DMS153 treated with DMSO at 0.1 percent for 48 hours (cell line): Measurements from ENCODE around the gene P3H2.
"Not testable (repeated sequence)": the region's sequence is repeated elsewhere in the genome, so short reads cannot be mapped to it uniquely, and the experiment has no call there.

ENCODE experiments used
- DNase-seq: peaks from one replicate; lab custom pipeline; 2025; ENCODE audit not compliant: unreplicated experiment; lab: John Stamatoyannopoulos, UW

Gene P3H2

DNA sequence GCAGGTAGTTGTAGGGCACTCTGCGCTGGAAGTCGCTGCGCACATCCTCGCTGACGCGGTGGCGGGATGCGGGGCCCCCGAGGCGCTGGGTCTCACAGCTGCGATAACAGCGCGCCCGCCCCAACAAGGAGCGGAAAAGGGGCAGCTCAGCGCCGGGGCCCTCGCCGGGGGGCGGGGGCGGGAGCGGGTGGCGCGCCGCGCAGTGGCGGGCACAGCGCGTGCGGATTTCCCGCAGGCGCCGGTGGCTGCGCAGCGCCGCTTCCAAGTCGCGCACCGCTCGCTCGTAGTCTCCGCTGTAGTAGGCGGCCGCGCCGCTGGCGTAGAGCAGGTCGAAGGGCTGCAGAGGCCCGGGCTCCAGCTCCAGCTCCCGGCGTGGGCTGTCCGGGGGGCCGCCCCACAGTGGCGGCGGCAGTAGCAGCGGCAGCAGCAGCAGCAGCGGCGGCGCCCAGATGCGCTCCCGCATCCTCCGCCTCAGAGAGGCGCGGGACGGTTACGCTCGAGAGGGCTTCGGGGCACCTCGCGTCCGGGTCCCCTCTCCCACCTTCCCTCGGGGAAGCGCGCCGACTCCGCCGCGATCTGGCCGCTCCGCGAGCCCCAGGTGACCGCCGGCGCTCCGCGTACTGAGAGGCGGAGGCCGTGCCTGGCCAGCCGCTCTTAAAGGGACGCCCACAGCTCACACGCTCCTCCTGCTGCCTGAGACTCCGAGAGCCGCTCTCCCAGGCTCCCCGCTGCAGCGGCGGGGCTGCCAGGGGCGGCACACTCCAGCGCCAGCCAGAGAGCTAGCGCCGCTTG lies at the start of gene P3H2:
TSS of gene P3H2 (minus strand) at position 629 of the 792 bp plus-strand sequence. CDS start at position 463, 166 bp downstream.
- DNase-seq = peak; percentile 73

DNA sequence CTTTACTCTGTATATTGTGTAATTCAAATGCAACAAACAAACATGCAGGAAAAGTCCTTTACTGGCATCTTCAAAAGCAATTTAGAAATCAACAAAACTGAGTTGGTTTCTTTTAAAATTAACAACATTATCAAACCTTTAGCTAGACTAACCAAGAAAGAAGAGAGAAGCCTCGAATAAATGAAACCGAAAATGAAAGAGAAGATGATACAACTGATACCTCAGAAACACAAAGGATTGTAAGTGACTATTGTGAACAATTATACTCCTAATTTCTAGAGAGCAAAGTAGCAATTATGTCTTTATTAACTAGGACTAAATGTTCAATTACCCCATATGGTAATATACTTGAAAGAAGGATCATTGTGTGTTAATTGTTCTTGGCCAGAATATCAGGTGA lies 49.2 kb upstream of the P3H2 start:
- no peak for DNase-seq

- DNase-seq = no peak
Measured at GRCh38 chr3:190169243-190169642, 48.5 kb upstream of the P3H2 start.

DNA sequence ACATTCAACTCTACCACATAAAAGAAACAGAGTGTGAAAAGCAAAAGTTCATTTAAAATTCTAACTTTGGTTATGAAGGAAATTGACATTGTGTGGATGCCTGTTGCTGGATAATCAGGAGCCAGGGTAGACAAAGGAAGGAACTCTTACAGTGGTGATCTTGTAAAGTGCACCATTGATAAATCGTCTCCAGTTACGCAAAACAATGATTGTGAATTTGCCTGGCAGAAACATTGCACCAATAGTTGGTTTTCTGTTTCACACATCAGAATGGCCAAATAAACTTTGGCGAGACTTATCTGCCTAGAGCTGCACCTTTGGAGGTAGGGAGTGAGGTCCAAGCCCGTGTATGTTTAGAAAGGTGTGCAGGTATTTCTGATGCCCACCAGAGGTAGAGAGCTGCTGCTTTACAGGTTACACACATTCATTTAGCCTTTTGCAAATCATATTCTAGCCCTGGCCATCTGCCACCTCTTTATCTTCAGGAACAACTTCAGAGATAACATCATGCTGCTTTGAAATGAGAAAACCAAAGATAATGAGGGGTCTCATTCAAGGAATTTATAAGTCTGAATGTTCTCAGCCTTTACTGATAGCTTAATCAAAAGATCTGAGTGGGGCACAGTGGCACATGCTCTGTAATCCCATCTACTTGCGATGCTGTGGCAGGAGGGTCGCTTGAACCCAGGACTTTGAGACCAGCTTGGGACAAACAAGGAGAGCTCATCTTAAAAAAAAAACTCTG lies 47.4 kb upstream of the P3H2 start:
- no peak for DNase-seq

DNA sequence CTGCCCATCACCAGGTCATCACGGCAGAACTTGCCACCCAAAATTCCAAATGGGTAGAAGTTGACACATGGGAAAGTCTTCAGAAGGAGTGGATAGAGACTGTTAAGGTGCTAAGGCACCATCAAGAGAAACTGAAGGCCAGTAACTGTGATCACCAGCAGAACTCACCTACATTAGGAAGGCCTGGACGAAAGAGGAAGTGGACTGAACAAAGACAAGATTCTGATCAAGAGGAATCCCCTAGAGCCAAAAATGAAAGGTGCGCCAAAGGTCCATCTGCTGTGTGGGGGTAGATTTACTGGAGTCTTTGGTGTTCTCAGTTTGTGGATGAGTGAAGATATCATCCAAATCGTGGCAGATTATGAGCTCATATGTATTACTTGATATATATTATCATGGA lies 46.3 kb upstream of the P3H2 start:
- no peak for DNase-seq

DNA sequence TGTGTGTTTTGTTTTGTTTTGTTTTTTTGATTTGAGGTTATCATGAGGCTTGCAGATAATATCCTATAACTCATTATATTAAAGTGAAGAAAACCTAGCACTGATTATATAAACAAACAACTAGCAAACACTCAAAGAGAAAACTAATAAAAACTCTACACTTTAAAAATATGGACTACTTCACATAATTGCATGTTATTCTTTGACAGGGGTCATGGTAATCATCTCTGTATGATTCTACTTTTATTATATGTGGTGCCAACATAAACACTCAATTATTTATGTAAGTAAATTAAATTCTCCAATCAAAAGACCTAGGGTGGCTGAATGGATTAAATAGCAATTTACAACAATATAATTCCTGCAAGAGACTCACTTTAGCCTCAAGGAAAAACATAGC lies 44.6 kb upstream of the P3H2 start:
- DNase-seq = no peak

GRCh38 chr3:190162013-190162412 lies 41.3 kb upstream of the P3H2 start:
- not testable (repeated sequence) for DNase-seq

DNA sequence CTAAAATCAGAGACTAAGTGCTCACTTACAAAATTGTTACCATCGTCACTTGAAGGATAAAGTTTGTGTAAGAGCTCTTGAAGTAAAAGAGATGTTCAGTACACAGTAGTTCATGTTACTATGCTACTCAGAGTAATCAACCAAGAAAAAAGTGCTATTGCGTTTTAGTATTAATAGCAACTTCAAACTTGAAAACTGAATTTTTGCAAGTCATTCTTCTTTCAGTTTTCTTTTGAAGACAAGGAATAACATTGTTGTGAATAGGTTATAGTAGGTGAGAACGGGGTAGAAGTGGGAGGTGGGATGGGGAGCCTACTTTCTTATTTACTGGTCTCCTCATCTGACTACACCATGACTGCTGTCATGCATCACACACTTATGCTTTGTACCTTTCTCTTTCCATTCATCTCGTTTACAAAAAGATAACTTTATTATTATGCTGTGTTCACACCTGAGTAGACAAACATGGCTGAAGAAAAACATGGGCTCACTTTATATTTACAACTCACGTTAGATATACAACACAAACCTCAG lies 39.3 kb upstream of the P3H2 start:
- DNase-seq = no peak

DNA sequence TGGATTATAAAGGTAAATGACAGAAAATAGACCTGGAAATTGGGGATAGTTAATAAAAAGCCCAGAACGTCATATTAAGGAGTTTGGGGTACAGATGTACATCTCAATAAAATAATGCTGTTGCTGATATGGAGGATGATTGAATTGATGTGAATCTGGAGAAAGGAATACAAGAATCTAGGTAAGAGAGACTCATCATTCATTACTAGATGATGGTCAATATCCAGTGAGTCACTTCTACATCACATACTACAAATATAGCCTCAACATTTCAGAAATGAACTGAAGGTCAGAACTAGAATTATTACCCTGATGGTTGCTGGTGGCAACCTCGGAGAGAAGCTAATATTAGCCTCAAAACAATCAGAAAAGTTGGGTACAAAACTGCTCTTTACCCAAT lies 37.6 kb upstream of the P3H2 start:
- no peak for DNase-seq

DNA sequence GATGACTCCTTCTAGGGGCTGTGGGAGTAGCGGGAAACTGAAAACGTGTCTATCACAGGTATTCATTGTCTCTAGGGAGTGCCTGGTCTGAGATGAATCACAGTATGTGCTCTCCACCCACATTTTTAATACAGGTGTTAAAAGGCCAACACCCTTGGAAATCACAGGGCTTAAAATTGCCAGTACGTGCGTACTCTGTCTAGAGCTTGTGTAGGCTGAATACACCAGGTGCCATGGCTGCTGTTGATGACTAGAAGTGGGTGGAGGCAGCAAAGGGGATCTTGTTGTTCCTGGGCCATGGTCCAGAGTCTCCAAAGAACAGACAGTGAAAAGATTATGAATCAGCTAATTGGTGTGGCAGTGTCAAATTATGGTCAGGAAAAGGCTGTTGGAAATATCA lies 35.1 kb upstream of the P3H2 start:
- no peak for DNase-seq

DNA sequence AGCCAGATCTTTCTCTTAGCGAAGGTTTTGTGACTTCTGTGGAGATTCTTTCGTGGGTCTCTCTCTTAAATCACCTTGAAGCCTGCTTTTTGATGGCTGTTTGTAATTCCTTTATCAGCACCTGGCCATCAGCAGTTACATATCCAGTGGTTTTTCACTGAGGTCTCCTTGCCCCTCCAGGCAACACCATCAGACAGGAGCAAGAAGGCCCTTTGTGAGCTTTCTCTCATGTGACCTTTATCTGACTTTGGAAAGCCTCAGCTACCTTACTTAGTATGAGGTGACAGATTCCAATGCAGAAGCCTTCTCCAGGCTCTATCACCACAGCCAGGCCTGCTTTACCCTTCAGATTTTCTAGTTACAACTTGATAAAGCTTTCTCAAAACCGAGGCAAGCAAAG lies 30.0 kb upstream of the P3H2 start:
- no peak for DNase-seq

- DNase-seq = not testable (repeated sequence)
Measured at GRCh38 chr3:190149830-190150619, 29.3 kb upstream of the P3H2 start.

DNA sequence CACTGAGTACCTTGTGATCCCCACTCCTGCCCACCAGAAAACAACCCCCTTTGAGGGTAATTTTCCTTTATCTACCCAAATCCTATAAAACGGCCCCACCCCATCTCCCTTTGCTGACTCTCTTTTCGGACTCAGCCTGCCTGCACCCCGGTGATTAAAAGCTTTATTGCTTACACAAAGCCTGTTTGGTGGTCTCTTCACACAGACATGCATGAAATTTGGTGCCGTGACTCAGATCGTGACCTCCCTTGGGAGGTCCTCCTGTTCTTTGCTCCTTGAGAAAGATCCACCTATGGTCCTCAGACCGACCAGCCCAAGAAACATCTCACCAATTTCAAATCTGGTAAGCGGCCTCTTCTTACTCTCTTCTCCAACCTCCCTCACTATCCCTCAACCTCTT lies 24.1 kb upstream of the P3H2 start:
- DNase-seq = not testable (repeated sequence)

DNA sequence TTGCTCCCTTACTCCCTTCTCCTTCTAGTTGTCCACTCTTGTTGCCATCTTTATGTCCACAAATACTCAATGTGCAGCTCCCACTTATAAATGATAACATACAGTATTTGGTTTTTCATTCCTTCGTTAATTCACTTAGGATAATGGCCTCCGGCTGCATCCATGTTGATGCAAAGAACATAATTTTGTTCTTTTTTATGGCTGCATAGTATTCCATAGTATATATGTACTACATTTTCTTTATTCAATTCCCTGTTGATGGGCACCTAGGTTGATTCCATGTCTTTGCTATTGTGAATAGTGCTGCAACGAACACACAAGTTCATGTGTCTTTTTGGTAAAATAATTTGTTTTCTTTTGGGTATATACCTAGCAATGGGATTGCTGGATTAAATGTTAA lies 21.3 kb upstream of the P3H2 start:
- no peak for DNase-seq

GRCh38 chr3:190139365-190139764 lies 18.7 kb upstream of the P3H2 start:
- DNase-seq = no peak

DNA sequence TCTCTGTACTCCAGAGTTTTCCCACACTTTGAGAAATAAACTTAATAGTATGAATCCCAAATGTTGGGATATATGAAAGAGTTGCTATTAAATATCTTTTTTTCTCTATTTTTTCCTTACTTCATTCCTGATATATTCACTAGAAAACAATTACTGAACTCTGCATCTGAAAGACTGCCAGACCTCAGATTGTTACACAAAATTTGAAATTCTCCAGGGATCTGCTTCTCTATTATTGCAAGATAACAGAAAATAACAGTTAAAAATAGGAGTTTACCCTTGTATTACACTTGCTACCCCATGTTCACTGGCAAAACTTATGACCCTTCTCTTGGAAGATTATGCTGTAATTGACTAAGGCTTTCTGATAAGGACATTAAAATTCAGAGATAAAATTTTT lies 11.7 kb upstream of the P3H2 start:
- no peak for DNase-seq

GRCh38 chr3:190131329-190131728 lies 10.6 kb upstream of the P3H2 start:
- no peak for DNase-seq

DNA sequence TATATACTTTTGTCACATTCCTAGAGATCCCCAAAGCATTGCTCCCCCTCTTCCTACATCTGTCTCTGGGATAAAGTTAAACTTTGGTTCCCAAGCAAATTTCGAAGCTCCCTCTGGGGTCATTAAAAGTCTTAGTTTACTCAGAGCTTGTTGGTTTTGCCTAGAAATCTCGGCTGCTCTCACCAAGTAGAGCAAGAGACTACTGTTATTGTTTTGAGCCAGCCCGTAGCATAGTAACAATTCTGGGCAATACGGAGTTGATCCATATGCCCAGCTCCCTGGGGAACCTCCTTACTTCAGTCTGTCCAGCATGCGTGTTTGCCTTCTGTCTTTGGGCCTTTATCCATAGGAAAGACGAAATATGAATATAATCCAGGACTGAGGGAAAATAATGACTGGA lies 10.0 kb upstream of the P3H2 start:
- no peak for DNase-seq

DNA sequence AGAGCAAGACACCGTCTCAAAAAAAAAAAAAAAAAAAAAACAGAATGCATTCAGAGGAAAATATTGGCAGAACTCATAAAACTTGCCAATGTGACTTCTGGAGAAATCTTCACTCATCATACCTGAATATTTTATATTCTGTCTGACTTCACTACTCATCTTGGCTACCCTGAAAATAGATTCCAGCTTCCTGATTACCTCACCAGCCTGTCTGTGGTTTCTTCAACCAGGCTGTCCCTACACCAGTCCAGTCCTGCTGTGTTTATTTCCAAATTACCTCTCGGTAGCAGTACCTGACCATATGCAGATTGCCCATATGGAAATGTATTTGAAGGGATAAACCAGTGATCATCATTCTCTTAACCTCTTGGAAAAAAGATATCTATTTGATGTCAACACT lies 9.3 kb upstream of the P3H2 start:
- no peak for DNase-seq

GRCh38 chr3:190127797-190128196 lies 7.1 kb upstream of the P3H2 start:
- no peak for DNase-seq

GRCh38 chr3:190127195-190127594 lies 6.5 kb upstream of the P3H2 start:
- no peak for DNase-seq
